Fibroblast of the aortic adventitia (primary cell): ENCODE data around the gene GMCL2. TPM values are rescaled to one million over a fixed set of nuclear protein-coding genes. Genes with fewer than 3 reads are reported as not detected.
"Not testable (repeated sequence)": the region's sequence is repeated elsewhere in the genome, so short reads cannot be mapped to it uniquely, and the experiment has no call there.

ENCODE experiments used
- DNase-seq: peaks from one replicate; pipeline ENCODE4 v3.0.0-alpha.2; 2010; ENCODE audit warnings: low read depth
- H3K4me3 ChIP-seq: 2 replicates; pipeline ENCODE4 v1.5.1; 2011; ENCODE audit warnings: low read depth, mild to moderate bottlenecking, control low read depth, low read length, moderate library complexity
- CTCF ChIP-seq: IDR thresholded peaks from 2 replicates; pipeline ENCODE4 v1.5.1; 2011; ENCODE audit warnings: mild to moderate bottlenecking, low read length, control low read depth, inconsistent platforms; ENCODE audit not compliant: insufficient read depth
- total RNA-seq: library from RNA; depleted of rRNA; stranded (reverse); fragments of >200 nt; gene quantifications from 2 replicates; pipeline ENCODE4 v1.2.3, GENCODE V29; 2012; ENCODE audit warnings: low replicate concordance

The GMCL2 gene
- total RNA-seq, 1 donor = not detected

DNA sequence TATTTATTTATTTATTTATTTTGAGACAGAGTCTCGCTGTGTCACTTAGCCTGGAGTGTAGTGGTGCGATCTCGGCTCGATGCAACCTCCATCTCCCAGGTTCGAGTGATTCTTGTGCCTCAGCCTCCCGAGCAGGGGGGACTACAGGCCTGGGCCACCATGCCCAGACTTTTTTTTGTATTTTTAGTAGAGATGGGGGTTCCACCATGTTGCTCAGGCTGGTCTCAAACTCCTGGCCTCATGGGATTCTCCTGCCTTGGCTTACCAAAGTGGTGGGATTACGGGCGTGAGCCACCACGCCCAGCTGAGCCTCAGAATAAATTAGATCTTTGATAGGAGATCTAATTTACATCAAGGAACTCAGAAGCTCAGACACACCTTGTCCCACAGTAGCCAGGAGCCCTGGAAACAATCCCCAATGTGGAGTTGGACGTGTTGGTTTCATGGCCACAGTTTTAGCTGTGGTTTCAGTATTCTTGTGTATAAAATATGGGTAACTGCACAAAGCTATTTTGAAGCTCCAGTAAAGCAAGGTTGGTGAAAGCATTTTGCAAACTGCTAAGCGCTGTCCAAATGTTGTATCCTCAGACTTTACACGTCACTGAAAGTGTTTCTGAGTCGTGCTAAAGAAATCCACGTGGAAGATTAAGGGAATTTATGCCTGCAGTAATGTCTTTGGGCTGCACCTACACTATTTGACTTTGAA, 14.2 kb upstream of the GMCL2 start:
- DNase-seq = no peak
- H3K4me3 ChIP-seq = no peak overlapping the region

DNA sequence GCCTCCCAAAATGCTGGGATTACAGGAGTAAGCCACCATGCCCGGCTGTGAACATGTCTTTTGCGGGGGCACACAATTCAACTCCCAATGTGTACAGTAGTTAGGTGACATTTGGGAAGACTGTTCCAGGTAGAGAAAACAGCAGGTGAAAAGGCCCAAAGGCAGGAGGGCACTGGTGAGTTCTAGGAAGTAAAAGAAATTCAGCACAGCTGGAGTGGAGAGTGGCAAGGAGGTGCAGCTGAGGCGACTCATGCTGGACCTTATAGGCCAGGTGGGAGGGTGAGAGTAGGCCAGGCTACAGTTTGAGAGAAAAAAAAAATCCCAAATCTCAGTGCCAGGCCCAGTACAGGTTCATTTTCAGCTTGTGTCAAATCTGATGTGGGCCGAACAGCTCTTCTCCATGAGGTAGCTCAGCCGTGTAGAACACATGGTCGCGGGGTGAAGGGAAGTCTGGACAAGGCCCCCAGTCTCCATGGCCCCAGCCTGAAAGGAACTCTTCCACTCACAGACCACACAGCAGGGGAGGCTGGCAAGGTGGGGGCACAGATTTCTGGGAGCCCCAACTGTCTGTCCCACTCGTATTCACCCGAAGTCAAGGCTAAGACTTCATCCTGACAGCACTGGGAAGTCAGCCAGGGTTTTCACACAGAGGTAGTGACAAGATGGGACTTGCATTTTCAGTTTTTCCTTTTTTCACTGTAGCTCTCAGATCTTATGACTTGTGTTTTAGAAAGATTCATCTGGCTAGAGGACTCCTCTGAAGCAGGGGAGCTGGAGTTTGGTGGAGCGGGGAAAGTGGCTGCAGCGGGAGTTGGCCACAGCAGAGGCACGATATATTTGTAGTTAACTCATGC, 12.6 kb upstream of the GMCL2 start:
- DNase-seq = no peak
- no peak overlapping the region for H3K4me3 ChIP-seq
- TF ChIP-seq CTCF = no peak

More for the DNA sequence above, 14.2 kb upstream of the GMCL2 start:
- TF ChIP-seq CTCF = no peak

- H3K4me3 ChIP-seq = no peak overlapping the region
- TF ChIP-seq CTCF = no peak
- DNase-seq = no peak
Measured at GRCh38 chr5:178198706-178199105, 11.5 kb upstream of the GMCL2 start.

- DNase-seq, H3K4me3 ChIP-seq: not testable (repeated sequence)
Measured at GRCh38 chr5:178198151-178198550, 11.0 kb upstream of the GMCL2 start.

GRCh38 chr5:178196986-178197385, 9.8 kb upstream of the GMCL2 start:
- TF ChIP-seq CTCF = peak; percentile 44
- no peak overlapping the region for H3K4me3 ChIP-seq
- DNase-seq = no peak

GRCh38 chr5:178196281-178196812, 9.2 kb upstream of the GMCL2 start:
- no peak for DNase-seq
- TF ChIP-seq CTCF = no peak
- H3K4me3 ChIP-seq = no peak overlapping the region

GRCh38 chr5:178194026-178194425, 6.9 kb upstream of the GMCL2 start:
- DNase-seq = no peak
- TF ChIP-seq CTCF = no peak
- H3K4me3 ChIP-seq = no peak overlapping the region
